Measurements from ENCODE around the gene NHLH1. TPM values are rescaled to one million over a fixed set of nuclear protein-coding genes. Genes with fewer than 3 reads are reported as not detected.
A peak's percentile ranks its signal among the peaks of the same experiment; 100 is the strongest.

NHLH1 gene
- total RNA-seq, 4 donors from 2014 or later = not detected

DNA sequence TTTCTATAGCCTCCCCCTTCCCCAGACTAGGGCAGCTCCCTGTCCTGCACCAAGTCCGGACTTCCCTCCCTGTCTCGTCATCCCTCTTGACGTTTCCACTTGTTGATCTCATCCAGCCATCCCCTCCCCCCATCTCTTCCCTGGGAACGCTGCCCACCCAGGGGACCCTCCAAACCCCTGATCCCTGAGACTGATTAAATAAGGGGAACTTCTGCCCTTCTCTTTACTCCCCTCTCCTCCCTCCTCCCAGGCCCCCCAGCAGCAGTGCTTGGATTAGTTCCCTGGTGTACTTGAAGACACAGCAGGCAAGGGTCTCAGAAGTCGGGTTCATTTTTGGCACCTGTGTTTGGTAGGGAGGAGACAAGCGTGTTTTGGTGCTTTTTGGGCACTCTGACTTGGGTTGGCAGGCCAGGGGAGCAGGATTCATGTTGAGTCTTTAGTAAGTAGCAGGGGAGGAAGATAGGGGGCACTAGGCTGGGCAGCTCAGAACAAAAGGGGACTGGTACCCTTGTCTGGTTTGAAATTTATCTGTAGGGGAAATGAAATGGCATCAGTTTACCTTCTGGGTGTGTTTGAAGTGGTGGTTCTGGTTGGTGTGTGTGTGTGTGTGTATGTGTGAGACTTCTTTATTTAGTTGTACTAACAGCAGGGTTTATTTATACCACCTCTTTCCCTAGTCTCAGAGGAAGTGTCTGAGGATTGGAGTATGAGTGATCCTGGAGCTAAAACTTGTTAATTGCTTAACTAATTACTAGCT lies 44.6 kb downstream of the NHLH1 start:
- Histone ChIP-seq H3K9me3 (no peaks in the 10 kb centered on the region), H3K36me3 (peaks cover 0 to 11% (median 0%) of the 10 kb centered on the region in 4 donors), H3K27me3 (no peaks in the 10 kb centered on the region), H3K4me3 (no peak overlapping the region), H3K4me1 (peaks cover 0 to 43% (median 18%) of the 10 kb centered on the region in 4 donors), H3K27ac (replicated peaks in 1 of 4) (peak overlapping the region in 2 of 4 donors; percentile 66 to 71)
- DNase-seq (ENCODE audit: extremely low spot score) = no peak
- TF ChIP-seq, protein P1, sequence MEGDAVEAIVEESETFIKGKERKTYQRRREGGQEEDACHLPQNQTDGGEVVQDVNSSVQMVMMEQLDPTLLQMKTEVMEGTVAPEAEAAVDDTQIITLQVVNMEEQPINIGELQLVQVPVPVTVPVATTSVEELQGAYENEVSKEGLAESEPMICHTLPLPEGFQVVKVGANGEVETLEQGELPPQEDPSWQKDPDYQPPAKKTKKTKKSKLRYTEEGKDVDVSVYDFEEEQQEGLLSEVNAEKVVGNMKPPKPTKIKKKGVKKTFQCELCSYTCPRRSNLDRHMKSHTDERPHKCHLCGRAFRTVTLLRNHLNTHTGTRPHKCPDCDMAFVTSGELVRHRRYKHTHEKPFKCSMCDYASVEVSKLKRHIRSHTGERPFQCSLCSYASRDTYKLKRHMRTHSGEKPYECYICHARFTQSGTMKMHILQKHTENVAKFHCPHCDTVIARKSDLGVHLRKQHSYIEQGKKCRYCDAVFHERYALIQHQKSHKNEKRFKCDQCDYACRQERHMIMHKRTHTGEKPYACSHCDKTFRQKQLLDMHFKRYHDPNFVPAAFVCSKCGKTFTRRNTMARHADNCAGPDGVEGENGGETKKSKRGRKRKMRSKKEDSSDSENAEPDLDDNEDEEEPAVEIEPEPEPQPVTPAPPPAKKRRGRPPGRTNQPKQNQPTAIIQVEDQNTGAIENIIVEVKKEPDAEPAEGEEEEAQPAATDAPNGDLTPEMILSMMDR (IDR thresholded peaks at IDR 0.05) = no peak
- no peak for TF ChIP-seq POLR2A (IDR thresholded peaks at IDR 0.05; ENCODE audit: low read depth)
- TF ChIP-seq EP300 (IDR thresholded peaks at IDR 0.05) = no peak
- TF ChIP-seq POLR2AphosphoS5 (IDR thresholded peaks at IDR 0.05) = no peak
- intact Hi-C loops (cut with DNase I) = no loop called here
- WGBS = 57% methylated on average over 6 of the region's 6 CpGs

DNA sequence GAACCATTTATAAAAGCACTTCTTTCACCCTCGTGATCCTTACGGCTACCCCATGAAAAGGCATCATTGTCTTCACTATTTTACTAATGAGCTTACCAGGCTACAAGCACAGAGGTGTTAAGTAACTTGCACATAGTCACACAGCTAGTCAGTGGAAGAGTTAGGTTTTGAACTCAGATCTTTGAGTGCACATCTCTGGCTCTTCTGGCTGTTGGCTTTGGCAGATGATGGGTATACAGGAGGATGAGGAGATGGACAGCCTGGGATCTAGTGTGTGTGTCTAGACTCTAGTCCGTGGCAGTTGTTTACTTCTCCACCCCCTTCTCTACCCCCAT lies 45.1 kb downstream of the NHLH1 start:
- Histone ChIP-seq H3K4me1 (peaks cover 0 to 43% (median 18%) of the 10 kb centered on the region in 4 donors), H3K9me3 (no peaks in the 10 kb centered on the region), H3K27ac (replicated peaks in 1 of 4) (no peak overlapping the region), H3K36me3 (peaks cover 0 to 16% (median 2%) of the 10 kb centered on the region in 4 donors), H3K27me3 (no peaks in the 10 kb centered on the region), H3K4me3 (no peak overlapping the region)
- TF ChIP-seq, protein P1 (IDR thresholded peaks at IDR 0.05) = no peak
- TF ChIP-seq POLR2AphosphoS5 (IDR thresholded peaks at IDR 0.05) = no peak
- no peak for TF ChIP-seq EP300 (IDR thresholded peaks at IDR 0.05)
- no peak for TF ChIP-seq POLR2A (IDR thresholded peaks at IDR 0.05; ENCODE audit: low read depth)
- DNase-seq (ENCODE audit: extremely low spot score) = no peak
- intact Hi-C loops (cut with DNase I) = no loop called here
- WGBS = 84% methylated on average over 3 of the region's 3 CpGs

DNA sequence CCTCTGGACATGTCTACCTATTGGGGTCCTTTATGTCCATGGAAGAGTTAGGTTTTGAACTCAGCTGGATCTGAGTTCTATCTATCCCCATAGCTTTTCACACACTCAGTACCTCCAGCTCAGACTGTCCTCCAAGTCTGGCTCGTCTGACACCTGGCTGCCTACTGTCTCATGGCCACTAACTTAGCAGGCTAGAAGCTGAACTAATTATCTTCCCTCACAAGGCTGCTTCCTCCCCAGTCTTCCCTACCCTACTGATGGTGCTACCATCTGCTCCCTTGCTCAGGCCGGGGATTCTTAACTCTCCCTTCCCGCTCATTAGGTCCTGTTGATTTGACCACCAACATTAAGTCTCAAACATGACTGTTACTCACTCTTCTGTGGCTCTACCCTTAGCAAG lies 46.8 kb downstream of the NHLH1 start:
- H3K4me1 ChIP-seq = peaks cover 0 to 28% (median 16%) of the 10 kb centered on the region in 4 donors
- 92% methylated on average over 3 of the region's 3 CpGs for WGBS
- H3K36me3 ChIP-seq = peaks cover 0 to 24% (median 8%) of the 10 kb centered on the region in 4 donors
- no peak for TF ChIP-seq EP300 (IDR thresholded peaks at IDR 0.05)
- no peak for TF ChIP-seq POLR2AphosphoS5 (IDR thresholded peaks at IDR 0.05)
- no peak for TF ChIP-seq POLR2A (IDR thresholded peaks at IDR 0.05; ENCODE audit: low read depth)
- TF ChIP-seq, protein P1 (IDR thresholded peaks at IDR 0.05) = no peak
- no peak for DNase-seq (ENCODE audit: extremely low spot score)
- no peak overlapping the region for H3K27ac ChIP-seq (replicated peaks in 1 of 4)
- no peaks in the 10 kb centered on the region for H3K27me3 ChIP-seq
- no peak overlapping the region for H3K4me3 ChIP-seq
- no peaks in the 10 kb centered on the region for H3K9me3 ChIP-seq
- intact Hi-C loops (cut with DNase I) = no loop called here

DNA sequence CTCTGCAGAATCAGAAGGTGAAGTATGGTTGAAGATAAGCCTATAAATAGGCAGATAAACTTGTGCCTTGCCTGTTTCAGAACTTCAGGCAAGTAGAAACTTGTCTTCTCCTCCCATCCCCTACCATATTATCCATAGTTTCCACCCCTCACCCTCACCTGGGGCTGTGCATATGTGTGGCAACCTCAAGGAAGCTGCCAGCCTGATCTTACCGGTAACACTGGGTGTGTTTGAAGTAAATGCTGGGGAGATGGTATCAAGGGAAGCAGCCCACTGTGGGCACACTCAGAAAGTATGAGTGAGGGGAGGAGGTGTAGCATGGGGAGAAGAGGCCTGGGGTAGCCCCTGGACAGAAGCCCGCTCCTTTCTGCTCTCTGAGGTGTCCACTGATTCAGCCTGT lies 48.0 kb downstream of the NHLH1 start:
- Histone ChIP-seq H3K4me3 (no peak overlapping the region), H3K4me1 (peaks cover 0 to 20% (median 13%) of the 10 kb centered on the region in 4 donors), H3K27ac (replicated peaks in 1 of 4) (no peak overlapping the region), H3K36me3 (peaks cover 0 to 34% (median 11%) of the 10 kb centered on the region in 4 donors), H3K9me3 (no peaks in the 10 kb centered on the region), H3K27me3 (no peaks in the 10 kb centered on the region)
- intact Hi-C loops (cut with DNase I) = no loop called here
- no peak for TF ChIP-seq EP300 (IDR thresholded peaks at IDR 0.05)
- no peak for TF ChIP-seq POLR2AphosphoS5 (IDR thresholded peaks at IDR 0.05)
- no peak for TF ChIP-seq POLR2A (IDR thresholded peaks at IDR 0.05; ENCODE audit: low read depth)
- TF ChIP-seq, protein P1 (IDR thresholded peaks at IDR 0.05) = no peak
- 94% methylated on average over 2 of the region's 2 CpGs for WGBS
- DNase-seq (ENCODE audit: extremely low spot score) = no peak

Measured in esophagus muscularis mucosa (tissue), 4 donors.